Glomerular endothelial cell (primary cell): ENCODE results near the gene EXOC3L1. TPM values are rescaled to one million over a fixed set of nuclear protein-coding genes. Genes with fewer than 3 reads are reported as not detected.

Source experiments
- DNase-seq: peaks from one replicate; pipeline ENCODE4 v3.0.0-alpha.2; 2011; ENCODE audit warnings: low read depth, low spot score; ENCODE audit errors: extremely low read depth
- total RNA-seq: library from RNA; depleted of rRNA; stranded (reverse); fragments of >200 nt; gene quantifications from 2 replicates; pipeline ENCODE4 v1.2.3, GENCODE V29; 2015

The EXOC3L1 gene
- total RNA-seq, 1 donor from 2014 or later: 27.4 TPM

- DNase-seq: no peak
Observed at GRCh38 chr16:67216612-67217490, 26.9 kb upstream of the EXOC3L1 start.

- DNase-seq: no peak
Observed at GRCh38 chr16:67215706-67216105, 25.8 kb upstream of the EXOC3L1 start.

GRCh38 chr16:67213197-67214019, 23.5 kb upstream of the EXOC3L1 start:
- no peak for DNase-seq

DNA sequence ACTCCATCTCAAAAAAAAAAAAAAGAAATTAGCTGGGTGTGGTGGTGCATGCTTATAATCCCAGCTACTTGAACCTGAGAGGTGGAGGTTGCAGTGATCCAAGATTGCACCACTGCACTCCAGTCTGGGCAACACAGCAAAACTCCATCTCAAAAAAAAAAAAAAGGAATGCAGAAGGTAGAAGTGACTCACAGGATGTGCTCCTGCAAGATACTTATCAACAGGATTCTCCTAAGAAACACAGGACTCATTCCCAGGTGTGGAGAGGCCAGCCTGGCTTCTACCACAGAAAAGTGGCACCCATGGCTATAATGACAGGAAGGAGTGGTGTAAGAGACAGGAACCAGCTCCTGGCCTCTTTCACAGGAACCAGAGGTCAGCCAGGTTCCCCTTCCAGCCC, 22.8 kb upstream of the EXOC3L1 start:
- DNase-seq: no peak

DNA sequence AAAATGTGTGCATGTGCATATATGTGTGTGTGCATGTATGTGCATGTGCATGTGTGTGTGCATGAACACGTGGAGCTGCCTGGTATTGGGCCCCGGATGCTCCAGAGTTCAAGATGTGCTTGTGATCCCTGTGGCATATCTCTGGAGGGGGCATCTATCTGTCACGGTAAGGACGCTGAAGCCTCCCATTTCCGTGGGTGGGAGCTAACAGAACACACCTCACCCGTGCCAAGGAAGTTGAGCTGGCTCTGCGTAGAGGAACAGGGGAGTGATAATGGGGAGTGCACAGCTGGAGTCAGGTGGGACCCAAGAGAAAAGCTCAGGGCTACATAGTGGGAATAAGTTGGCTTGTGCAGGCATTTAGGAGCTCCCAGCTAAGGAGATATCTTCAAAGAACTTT, 21.7 kb upstream of the EXOC3L1 start:
- no peak for DNase-seq

GRCh38 chr16:67210069-67210937, 20.4 kb upstream of the EXOC3L1 start:
- DNase-seq: no peak

DNA sequence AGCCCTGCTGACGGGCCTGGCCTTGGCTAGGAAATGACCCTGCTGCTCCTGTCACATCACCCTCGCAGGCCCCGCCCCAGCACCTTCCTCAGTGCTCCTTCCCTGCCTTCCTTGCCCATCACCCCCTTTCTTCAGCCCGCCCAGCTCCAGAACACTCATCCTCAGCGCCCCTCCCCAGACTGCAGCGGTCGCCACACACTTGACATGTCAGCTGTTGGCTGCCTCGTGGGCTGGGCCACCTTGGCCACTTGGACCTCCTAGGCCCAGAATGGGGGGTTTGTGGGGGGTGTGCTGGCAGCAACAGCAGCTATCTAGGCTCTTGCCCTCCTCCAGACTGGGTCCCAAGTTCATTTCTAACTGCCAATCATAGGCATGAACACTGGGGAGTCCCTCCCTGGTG, 19.6 kb upstream of the EXOC3L1 start:
- no peak for DNase-seq

GRCh38 chr16:67208154-67208896, 18.4 kb upstream of the EXOC3L1 start:
- no peak for DNase-seq

DNA sequence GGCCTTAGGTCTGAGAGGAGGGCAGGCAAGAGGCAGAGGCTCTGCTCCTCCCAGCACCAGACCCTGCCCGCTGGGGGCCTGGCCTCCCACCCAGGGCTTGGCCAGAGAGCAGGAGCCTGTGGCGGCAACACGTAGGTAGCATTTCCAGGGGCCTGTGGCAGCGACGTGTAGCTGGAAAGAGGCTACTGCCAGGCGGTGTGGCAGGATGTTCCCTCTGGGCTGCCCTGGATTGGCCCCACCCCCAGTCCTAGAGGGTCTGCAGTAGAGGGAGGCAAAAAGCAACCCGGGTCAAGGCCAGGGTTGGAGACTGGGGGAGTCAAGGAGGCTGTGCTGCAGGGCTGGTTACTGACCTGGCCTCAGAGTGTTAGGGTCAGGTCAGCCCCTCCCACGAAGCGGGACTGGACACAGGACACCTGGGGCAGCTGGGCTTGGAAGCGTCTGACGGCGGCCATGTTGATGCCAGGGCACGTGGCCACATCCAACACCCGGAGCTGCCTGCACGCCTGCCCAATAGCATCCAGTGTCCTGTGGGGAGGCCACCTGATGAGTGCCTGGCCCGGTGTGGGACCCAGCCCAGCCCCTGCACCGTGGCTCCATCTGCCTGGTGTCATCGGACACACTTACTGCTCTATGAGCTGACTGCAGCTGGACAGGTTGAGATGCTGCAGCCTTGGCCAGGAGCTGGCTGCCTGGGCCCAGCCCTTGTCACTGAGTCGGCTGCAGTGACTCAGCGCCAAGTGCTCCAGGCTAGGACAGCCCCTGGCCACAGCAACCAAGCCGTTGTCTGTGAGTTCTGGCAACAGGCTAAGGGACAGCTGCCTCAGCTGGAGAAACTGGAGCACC, 17.5 kb upstream of the EXOC3L1 start:
- no peak for DNase-seq

- no peak for DNase-seq
Observed at GRCh38 chr16:67206838-67207248, 16.9 kb upstream of the EXOC3L1 start.

DNA sequence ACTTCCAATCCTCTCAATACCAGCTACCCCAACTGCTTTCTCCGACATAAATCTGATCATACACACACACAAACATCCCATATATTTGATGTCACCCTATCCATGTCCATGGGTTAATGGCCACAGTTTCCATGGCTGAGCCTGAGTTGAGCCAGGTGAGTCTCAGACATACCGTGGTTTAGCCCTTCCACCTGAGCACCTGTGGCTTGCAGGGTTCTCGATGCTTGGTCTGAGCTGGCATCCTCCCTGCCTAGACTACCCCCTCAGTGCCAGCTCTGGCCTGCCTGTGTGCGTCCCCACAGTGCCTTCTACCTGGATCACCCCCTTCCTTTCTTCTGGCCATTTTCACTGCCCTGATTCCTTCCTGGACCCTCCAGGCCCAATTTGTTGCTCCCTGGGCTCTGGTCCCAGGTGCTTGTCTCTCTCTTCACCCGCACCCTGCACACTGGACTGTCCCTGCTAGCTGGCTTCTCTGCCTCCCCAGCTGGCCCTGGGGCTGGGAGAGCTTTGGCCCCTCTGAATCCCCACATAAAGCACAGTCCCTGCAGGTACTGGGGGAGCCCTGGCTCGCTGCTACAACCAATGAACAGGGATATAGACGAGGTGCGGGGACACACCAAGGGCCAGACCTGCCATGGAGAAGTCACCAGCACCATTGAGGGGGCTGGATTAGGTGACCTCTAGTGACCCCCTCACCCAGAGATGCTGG, 16.3 kb upstream of the EXOC3L1 start:
- DNase-seq: no peak

DNA sequence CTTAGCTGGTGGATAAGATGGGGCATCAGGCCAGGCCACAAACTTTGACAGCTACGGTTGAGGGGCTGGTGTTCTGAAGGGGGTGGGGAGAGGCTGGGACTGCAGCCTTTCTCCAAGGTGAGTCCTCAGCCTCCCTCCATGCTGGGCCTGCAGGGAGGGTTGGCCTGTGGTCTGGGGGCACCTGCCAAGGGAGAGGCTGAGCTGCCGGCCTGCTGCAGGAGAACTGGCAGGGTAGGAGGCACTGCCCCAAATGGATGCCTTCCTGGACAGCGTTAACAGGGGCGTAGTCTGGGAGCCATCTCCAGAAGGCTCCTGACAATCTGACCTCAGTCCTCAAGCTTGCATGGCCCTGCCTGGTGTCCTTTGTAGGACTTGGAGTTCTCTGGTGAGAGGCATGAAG, 14.1 kb upstream of the EXOC3L1 start:
- no peak for DNase-seq

DNA sequence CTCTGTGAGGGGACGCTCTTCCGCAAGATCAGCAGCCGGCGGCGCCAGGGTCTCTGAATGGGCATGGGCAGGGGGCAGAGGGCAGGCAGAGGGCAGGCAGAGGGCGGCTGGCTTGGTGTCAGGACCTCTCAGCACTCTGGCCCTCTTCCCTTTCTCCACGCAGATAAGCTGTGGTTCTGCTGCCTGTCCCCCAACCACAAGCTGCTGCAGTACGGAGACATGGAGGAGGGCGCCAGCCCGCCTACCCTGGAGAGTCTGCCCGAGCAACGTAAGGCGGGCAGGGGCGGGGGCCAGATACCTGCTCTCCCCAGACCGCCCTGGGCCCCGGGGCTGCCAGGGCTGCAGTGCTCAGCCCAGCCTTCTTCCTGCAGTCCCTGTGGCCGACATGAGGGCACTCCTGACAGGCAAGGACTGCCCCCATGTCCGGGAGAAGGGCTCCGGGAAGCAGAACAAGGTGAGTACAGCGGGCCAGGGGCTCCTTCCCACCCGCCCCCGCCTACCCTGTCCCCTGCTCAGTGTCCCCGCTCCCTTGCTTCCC, 13.1 kb upstream of the EXOC3L1 start:
- DNase-seq: no peak

- no peak for DNase-seq
Observed at GRCh38 chr16:67202426-67202825, 12.5 kb upstream of the EXOC3L1 start.

DNA sequence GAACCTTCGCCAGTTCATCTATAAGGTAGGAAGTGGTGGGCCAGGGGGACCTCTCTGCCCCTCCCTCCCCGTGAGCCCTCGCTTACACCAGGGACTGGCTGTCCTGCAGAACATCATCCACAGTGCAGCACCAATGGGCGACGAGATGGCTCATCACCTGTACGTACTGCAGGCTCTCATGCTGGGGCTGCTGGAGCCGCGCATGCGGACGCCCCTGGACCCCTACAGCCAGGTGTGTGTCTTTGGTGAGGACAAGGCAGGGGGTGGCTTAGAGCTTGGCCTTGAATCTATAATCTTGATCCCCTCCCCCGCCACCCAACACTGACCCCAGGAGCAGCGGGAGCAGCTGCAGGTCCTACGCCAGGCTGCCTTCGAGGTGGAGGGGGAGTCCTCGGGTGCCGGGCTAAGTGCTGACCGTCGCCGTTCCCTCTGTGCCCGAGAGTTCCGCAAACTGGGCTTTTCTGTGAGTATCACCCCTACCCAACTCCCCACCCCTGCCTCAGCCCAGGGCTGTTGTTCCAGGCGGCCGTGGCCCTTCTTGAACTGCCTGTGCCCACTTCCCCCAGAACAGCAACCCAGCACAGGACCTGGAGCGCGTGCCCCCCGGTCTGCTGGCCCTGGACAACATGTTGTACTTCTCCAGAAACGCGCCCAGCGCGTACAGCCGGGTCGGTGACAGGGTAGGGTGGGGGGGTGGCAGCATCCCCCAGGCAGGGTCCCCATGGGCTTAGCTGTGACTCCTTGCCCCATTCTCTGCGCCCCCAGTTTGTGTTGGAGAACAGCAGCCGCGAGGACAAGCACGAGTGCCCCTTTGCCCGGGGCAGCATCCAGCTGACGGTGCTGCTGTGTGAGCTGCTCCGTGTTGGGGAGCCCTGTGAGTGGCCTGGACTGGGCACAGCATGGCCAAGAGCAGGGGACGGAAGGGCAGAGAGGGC, 11.7 kb upstream of the EXOC3L1 start:
- no peak for DNase-seq

GRCh38 chr16:67200491-67200890, 10.6 kb upstream of the EXOC3L1 start:
- no peak for DNase-seq

- DNase-seq: no peak
Observed at GRCh38 chr16:67199808-67200198, 9.9 kb upstream of the EXOC3L1 start.
